HL-60 (cell line): ENCODE measurements around the gene NGLY1.

Experiments used
- SPI1 ChIP-seq: IDR thresholded peaks from 2 replicates; pipeline ENCODE4 v1.6.1; 2012; ENCODE audit warnings: low read depth, mild to moderate bottlenecking, borderline replicate concordance
- TF ChIP-seq, protein P1 (sequence below): IDR thresholded peaks from one replicate; pipeline ENCODE4 v1.5.1; 2011; ENCODE audit warnings: low read length, control low read depth, inconsistent platforms; ENCODE audit not compliant: insufficient read depth
- TF ChIP-seq, protein P2 (sequence below): IDR thresholded peaks from 2 replicates; pipeline ENCODE4 v1.6.1; 2012; ENCODE audit warnings: low read depth; ENCODE audit not compliant: insufficient replicate concordance

DNA sequence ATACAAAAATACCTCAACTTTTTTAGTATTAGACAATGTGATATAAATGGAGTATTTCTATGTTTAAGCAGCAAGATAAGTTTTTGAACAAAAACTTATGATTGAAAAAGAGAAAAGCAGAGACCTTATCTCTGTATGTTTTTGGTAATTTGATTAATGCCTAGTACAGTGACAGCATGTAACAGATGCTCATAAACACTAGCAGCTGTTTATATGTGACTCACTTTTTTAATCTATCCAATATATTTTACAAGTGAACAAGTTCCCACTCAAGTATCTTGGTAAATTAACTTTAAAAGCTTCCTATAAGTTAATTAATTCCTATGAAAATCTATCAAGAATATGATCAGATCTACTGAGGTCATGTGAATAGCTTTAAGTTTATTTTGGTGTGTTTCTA is 55.1 kb downstream of the NGLY1 start:
- TF ChIP-seq, protein P1, sequence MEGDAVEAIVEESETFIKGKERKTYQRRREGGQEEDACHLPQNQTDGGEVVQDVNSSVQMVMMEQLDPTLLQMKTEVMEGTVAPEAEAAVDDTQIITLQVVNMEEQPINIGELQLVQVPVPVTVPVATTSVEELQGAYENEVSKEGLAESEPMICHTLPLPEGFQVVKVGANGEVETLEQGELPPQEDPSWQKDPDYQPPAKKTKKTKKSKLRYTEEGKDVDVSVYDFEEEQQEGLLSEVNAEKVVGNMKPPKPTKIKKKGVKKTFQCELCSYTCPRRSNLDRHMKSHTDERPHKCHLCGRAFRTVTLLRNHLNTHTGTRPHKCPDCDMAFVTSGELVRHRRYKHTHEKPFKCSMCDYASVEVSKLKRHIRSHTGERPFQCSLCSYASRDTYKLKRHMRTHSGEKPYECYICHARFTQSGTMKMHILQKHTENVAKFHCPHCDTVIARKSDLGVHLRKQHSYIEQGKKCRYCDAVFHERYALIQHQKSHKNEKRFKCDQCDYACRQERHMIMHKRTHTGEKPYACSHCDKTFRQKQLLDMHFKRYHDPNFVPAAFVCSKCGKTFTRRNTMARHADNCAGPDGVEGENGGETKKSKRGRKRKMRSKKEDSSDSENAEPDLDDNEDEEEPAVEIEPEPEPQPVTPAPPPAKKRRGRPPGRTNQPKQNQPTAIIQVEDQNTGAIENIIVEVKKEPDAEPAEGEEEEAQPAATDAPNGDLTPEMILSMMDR: no peak
- TF ChIP-seq, protein P2, sequence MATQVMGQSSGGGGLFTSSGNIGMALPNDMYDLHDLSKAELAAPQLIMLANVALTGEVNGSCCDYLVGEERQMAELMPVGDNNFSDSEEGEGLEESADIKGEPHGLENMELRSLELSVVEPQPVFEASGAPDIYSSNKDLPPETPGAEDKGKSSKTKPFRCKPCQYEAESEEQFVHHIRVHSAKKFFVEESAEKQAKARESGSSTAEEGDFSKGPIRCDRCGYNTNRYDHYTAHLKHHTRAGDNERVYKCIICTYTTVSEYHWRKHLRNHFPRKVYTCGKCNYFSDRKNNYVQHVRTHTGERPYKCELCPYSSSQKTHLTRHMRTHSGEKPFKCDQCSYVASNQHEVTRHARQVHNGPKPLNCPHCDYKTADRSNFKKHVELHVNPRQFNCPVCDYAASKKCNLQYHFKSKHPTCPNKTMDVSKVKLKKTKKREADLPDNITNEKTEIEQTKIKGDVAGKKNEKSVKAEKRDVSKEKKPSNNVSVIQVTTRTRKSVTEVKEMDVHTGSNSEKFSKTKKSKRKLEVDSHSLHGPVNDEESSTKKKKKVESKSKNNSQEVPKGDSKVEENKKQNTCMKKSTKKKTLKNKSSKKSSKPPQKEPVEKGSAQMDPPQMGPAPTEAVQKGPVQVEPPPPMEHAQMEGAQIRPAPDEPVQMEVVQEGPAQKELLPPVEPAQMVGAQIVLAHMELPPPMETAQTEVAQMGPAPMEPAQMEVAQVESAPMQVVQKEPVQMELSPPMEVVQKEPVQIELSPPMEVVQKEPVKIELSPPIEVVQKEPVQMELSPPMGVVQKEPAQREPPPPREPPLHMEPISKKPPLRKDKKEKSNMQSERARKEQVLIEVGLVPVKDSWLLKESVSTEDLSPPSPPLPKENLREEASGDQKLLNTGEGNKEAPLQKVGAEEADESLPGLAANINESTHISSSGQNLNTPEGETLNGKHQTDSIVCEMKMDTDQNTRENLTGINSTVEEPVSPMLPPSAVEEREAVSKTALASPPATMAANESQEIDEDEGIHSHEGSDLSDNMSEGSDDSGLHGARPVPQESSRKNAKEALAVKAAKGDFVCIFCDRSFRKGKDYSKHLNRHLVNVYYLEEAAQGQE: no peak
- TF ChIP-seq SPI1: no peak
